NCI-H128 (cell line): Measurements from ENCODE around the gene HRH4.

Experiments used
- DNase-seq: peaks from one replicate; lab custom pipeline; 2025; ENCODE audit not compliant: unreplicated experiment; lab: John Stamatoyannopoulos, UW

Gene HRH4

GRCh38 chr18:24504401-24504800, 44.0 kb downstream of the HRH4 start:
- DNase-seq = no peak

GRCh38 chr18:24506175-24506574, 45.7 kb downstream of the HRH4 start:
- DNase-seq = no peak

DNA sequence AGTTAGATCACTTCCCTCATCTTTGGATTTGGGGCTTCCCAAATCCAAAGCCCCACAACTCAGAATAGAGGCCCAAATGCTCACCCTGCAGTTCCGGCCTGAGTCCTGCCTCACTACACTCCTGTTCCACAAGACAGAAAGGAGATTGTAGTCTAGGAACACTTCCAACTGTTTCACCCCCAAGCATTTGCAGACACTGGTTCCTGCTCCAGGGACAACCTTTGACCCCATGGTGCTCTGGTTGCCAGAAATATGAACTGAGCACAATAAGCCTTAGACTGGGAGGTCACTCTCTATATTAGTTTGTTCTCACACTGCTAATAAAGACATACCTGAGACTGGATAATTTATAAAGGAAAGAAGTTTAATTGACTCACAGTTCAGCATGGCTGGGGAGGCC, 49.0 kb downstream of the HRH4 start:
- DNase-seq = no peak

DNA sequence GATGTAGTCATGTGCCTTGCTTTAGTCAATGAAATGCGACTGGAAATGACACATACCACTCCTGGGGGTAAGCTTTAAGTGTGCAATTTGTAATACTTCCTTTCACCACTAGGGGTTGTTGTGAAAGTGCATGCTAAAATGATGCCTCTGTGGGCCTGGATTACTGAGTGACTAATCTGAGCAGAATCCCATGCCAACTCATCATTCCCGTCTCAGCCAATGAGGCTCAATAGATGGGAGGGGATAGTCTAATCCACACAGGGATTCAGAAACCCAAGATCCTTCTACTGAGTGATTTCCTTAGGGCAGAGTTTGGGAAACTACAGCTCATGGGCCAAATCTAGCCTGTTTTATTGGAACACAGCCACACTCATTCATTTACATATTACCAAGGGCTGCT, 54.0 kb downstream of the HRH4 start:
- no peak for DNase-seq

- no peak for DNase-seq
Observed at GRCh38 chr18:24515721-24516120, 55.3 kb downstream of the HRH4 start.

- no peak for DNase-seq
Observed at GRCh38 chr18:24516261-24516660, 55.8 kb downstream of the HRH4 start.

GRCh38 chr18:24517554-24517953, 57.1 kb downstream of the HRH4 start:
- no peak for DNase-seq

GRCh38 chr18:24518596-24518995, 58.2 kb downstream of the HRH4 start:
- DNase-seq = no peak
